ENCODE results near the gene MAGED2. TPM values are rescaled to one million over a fixed set of nuclear protein-coding genes. Genes with fewer than 3 reads are reported as not detected.
"Not testable (repeated sequence)": the region's sequence is repeated elsewhere in the genome, so short reads cannot be mapped to it uniquely, and the experiment has no call there.

The MAGED2 gene, protein sequence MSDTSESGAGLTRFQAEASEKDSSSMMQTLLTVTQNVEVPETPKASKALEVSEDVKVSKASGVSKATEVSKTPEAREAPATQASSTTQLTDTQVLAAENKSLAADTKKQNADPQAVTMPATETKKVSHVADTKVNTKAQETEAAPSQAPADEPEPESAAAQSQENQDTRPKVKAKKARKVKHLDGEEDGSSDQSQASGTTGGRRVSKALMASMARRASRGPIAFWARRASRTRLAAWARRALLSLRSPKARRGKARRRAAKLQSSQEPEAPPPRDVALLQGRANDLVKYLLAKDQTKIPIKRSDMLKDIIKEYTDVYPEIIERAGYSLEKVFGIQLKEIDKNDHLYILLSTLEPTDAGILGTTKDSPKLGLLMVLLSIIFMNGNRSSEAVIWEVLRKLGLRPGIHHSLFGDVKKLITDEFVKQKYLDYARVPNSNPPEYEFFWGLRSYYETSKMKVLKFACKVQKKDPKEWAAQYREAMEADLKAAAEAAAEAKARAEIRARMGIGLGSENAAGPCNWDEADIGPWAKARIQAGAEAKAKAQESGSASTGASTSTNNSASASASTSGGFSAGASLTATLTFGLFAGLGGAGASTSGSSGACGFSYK
- 141 TPM for polyA plus RNA-seq (2013, experiment 1 of 2)
- polyA plus RNA-seq (2013, experiment 2 of 2), result 142 TPM

DNA sequence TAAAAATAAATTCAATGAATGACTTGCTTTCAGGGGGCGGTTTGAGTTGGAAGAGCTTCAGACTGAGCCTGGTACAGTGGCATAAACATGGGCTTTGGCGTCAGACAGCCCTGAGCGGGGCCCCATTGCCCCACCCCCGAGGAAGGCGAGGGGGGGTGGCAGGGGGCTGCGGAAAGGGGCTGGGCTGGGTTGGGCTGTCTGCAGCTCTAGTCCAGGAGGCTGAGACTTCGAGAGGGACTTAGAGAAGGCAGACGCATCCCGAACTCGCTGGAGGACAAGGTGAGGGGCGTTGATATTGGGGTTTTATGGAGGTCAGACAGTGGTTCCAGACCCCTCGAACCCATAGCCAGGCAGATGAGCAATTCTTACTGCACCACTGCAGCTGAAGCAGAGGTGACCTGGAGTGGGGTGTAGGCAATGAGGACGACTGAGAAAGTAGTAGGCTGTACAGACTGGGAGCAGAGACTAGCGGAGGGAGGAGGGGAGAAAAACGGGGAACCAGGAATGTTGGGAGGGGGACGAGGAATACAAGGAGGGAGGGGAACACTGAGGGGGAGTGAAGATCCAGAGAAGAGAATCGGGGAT is at the start of gene MAGED2:
TSS of gene MAGED2 (plus strand) at position 222 of the 585 bp plus-strand sequence. CDS start 1,587 bp downstream, outside the sequence.
- Histone ChIP-seq H3K36me3 (replicated peaks in 1 of 2; ENCODE audit: control insufficient read depth in 2 of 2, insufficient read depth in 2 of 2, low read length in 2 of 2) (peaks cover 28 to 36% of the 10 kb centered on the region in 2 donors), H4K91ac (ENCODE audit: low read depth, low read length, poor library complexity) (no peak within 1 kb of the TSS), H3K27ac (replicated peaks; ENCODE audit: low read length) (peak within 1 kb of the TSS; percentile 98), H2AFZ (ENCODE audit: low read length) (peak within 1 kb of the TSS; percentile 45), H3K23ac (ENCODE audit: low read depth, low read length, poor library complexity) (no peak within 1 kb of the TSS), H3K4ac (ENCODE audit: low read length) (no peak within 1 kb of the TSS), H3K18ac (ENCODE audit: low read length) (peak within 1 kb of the TSS; percentile 96), H3K79me1 (ENCODE audit: low read depth, low read length) (peaks cover 3% of the 10 kb centered on the region), H2AK5ac (ENCODE audit: low read depth, low read length) (no peak within 1 kb of the TSS), H2BK5ac (ENCODE audit: low read length) (peak within 1 kb of the TSS; percentile 53), H3K4me3 (ENCODE audit: low read length in 2 of 2) (peak within 1 kb of the TSS; percentile 75 to 94), H4K8ac (ENCODE audit: low read depth, low read length) (no peak within 1 kb of the TSS), H3K27me3 (ENCODE audit: control insufficient read depth in 3 of 3, insufficient read depth in 3 of 3, low read depth in 1 of 3, low read length in 3 of 3) (peaks cover 0 to 23% (median 0%) of the 10 kb centered on the region in 3 experiments), H2BK12ac (ENCODE audit: low read length) (no peak within 1 kb of the TSS), H3K4me2 (ENCODE audit: insufficient read depth, low read length, poor library complexity, severe bottlenecking) (peak within 1 kb of the TSS; percentile 54), H3K14ac (ENCODE audit: low read length) (no peak within 1 kb of the TSS), H3K9ac (ENCODE audit: low read depth, low read length, poor library complexity) (peak within 1 kb of the TSS; percentile 90), H2BK15ac (ENCODE audit: low read length) (peak within 1 kb of the TSS; percentile 37), H3K9me3 (replicated peaks in 1 of 2; ENCODE audit: control insufficient read depth in 2 of 2, insufficient read depth in 1 of 2, low read depth in 1 of 2, low read length in 2 of 2) (no peaks in the 10 kb centered on the region), H3K4me1 (ENCODE audit: control insufficient read depth in 2 of 2, insufficient read depth in 1 of 2, low read depth in 1 of 2, low read length in 2 of 2) (peaks cover 0 to 2% of the 10 kb centered on the region in 2 donors), H2BK120ac (ENCODE audit: low read depth, low read length) (no peak within 1 kb of the TSS)
- WGBS, 2 donors (ENCODE audit: extremely low coverage in 2 of 2, insufficient read length in 2 of 2, insufficient replicate concordance in 1 of 2), result no CpG with 5 or more reads among the region's 17 CpGs
- DNase-seq (ENCODE audit: low spot score), result peak; percentile 6

DNA sequence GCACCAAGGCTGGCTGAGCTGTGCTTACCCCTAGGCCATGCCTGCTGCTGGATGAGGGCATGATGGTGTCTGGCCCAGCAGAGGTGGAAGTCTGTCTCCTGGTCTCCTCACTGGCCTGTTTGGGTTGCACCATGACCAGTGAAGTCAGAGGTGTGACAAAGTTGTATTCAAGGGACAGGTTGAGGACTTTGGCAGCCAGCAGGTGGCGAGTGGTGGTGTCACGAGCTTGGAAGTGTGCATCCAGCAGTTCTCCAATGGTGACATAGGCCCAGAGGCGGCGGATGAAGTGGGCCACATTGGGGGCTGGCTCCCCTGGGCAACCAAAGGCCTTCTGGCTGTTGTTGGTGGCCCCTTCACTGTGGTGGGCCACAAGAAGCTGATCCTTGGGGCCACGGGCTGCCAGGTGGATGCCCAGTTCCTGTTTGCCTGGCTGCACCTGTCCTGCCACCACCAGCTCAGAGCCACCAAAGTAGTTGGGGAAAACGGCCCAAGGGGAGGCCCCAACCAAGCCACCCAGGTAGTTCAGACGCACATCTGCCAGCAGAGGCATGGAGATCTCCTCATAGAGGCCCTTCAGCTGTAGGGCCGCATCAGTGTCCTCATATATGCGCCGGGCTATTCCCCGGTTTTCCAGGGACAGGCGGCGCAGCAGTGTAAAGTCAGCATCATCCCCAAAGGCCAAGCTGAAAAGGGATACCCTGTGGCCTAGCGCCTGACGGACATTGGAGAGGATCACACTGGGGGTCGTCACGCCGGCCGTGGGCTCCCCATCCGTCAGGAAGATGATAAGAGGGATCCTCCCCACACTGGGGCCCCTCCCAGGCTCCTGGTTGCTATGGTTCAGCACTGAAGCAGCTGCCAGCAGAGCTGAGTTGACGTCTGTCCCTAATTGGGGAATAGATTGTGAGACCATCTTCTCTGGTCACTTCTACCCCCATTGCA is 49.2 kb upstream of the MAGED2 start:
- no peak overlapping the region for H2BK120ac ChIP-seq (ENCODE audit: low read depth, low read length)
- no peak overlapping the region for H4K91ac ChIP-seq (ENCODE audit: low read depth, low read length, poor library complexity)
- H3K4me2 ChIP-seq (ENCODE audit: insufficient read depth, low read length, poor library complexity, severe bottlenecking), result no peak overlapping the region
- no peak overlapping the region for H2AK5ac ChIP-seq (ENCODE audit: low read depth, low read length)
- no peak overlapping the region for H2BK12ac ChIP-seq (ENCODE audit: low read length)
- H3K23ac ChIP-seq (ENCODE audit: low read depth, low read length, poor library complexity), result no peak overlapping the region
- H3K18ac ChIP-seq (ENCODE audit: low read length), result no peak overlapping the region
- no peak overlapping the region for H3K9ac ChIP-seq (ENCODE audit: low read depth, low read length, poor library complexity)
- H3K9me3 ChIP-seq (replicated peaks in 1 of 2; ENCODE audit: control insufficient read depth in 2 of 2, insufficient read depth in 1 of 2, low read depth in 1 of 2, low read length in 2 of 2), result no peaks in the 10 kb centered on the region
- no peak overlapping the region for H3K4ac ChIP-seq (ENCODE audit: low read length)
- WGBS, 2 donors (ENCODE audit: extremely low coverage in 2 of 2, insufficient read length in 2 of 2, insufficient replicate concordance in 1 of 2), result no CpG with 5 or more reads among the region's 21 CpGs
- H3K79me1 ChIP-seq (ENCODE audit: low read depth, low read length), result no peaks in the 10 kb centered on the region
- no peaks in the 10 kb centered on the region for H3K36me3 ChIP-seq (replicated peaks in 1 of 2; ENCODE audit: control insufficient read depth in 2 of 2, insufficient read depth in 2 of 2, low read length in 2 of 2)
- H3K27ac ChIP-seq (replicated peaks; ENCODE audit: low read length), result no peak overlapping the region
- H3K4me1 ChIP-seq (ENCODE audit: control insufficient read depth in 2 of 2, insufficient read depth in 1 of 2, low read depth in 1 of 2, low read length in 2 of 2), result no peaks in the 10 kb centered on the region
- no peak overlapping the region for H4K8ac ChIP-seq (ENCODE audit: low read depth, low read length)
- DNase-seq (ENCODE audit: low spot score), result no peak
- H3K27me3 ChIP-seq (ENCODE audit: control insufficient read depth in 3 of 3, insufficient read depth in 3 of 3, low read depth in 1 of 3, low read length in 3 of 3), result peaks cover 0 to 5% (median 0%) of the 10 kb centered on the region in 3 experiments
- no peak overlapping the region for H3K4me3 ChIP-seq (ENCODE audit: low read length in 2 of 2)
- H2BK15ac ChIP-seq (ENCODE audit: low read length), result no peak overlapping the region
- no peak overlapping the region for H2BK5ac ChIP-seq (ENCODE audit: low read length)
- peak overlapping the region; percentile 2 for H2AFZ ChIP-seq (ENCODE audit: low read length)
- no peak overlapping the region for H3K14ac ChIP-seq (ENCODE audit: low read length)

DNA sequence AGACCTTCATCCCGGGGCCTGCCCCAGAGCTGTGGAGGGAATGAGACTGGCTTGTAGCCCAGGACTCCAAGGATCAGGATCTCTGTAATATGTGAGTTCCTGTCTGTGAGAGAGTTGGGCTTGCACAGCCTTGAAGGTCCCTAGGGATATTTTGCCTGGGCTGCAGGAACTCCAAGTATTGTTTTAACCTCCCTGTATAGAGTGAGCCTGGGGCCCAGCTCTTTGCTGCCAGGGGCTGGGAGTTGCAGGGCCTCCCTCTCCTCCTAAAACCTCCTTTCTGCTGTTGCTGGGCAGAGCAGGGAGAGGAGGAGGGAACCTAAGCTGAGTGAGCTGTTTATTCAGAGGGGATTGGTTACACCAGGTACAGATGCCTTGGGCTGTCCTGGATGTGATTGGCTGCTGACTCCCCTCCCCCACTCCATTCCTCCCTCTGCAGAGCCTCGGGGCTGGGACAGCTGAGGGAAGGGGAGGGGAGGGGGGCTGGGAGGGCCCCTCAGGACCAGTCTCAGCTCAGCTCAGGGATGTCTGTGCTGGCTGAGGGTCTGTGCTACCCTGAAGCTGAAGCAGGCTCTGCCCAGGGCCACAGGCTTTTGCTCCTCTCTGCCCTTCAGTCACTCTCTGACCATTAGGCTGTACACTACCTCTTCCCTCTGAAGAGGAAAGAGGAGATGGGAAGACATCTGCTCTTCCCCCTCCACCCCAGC is 33.0 kb upstream of the MAGED2 start:
- H3K23ac ChIP-seq (ENCODE audit: low read depth, low read length, poor library complexity); H3K36me3 ChIP-seq (replicated peaks in 1 of 2; ENCODE audit: control insufficient read depth in 2 of 2, insufficient read depth in 2 of 2, low read length in 2 of 2); H4K8ac ChIP-seq (ENCODE audit: low read depth, low read length); H3K4me3 ChIP-seq (ENCODE audit: low read length in 2 of 2); H4K91ac ChIP-seq (ENCODE audit: low read depth, low read length, poor library complexity); H3K9me3 ChIP-seq (replicated peaks in 1 of 2; ENCODE audit: control insufficient read depth in 2 of 2, insufficient read depth in 1 of 2, low read depth in 1 of 2, low read length in 2 of 2); H3K9ac ChIP-seq (ENCODE audit: low read depth, low read length, poor library complexity); H3K79me1 ChIP-seq (ENCODE audit: low read depth, low read length); H2BK15ac ChIP-seq (ENCODE audit: low read length); H3K14ac ChIP-seq (ENCODE audit: low read length); H2AK5ac ChIP-seq (ENCODE audit: low read depth, low read length); H3K4me2 ChIP-seq (ENCODE audit: insufficient read depth, low read length, poor library complexity, severe bottlenecking); H2BK12ac ChIP-seq (ENCODE audit: low read length); H3K4ac ChIP-seq (ENCODE audit: low read length); H2BK120ac ChIP-seq (ENCODE audit: low read depth, low read length); H3K27me3 ChIP-seq (ENCODE audit: control insufficient read depth in 3 of 3, insufficient read depth in 3 of 3, low read depth in 1 of 3, low read length in 3 of 3): not testable (repeated sequence)
- Histone ChIP-seq H2AFZ (ENCODE audit: low read length) (peak overlapping the region; percentile 72), H2BK5ac (ENCODE audit: low read length) (peak overlapping the region; percentile 66), H3K4me1 (ENCODE audit: control insufficient read depth in 2 of 2, insufficient read depth in 1 of 2, low read depth in 1 of 2, low read length in 2 of 2) (peaks cover 13 to 26% of the 10 kb centered on the region in 2 donors), H3K18ac (ENCODE audit: low read length) (peak overlapping the region; percentile 57), H3K27ac (replicated peaks; ENCODE audit: low read length) (peak overlapping the region; percentile 99)
- peak; percentile 42 for DNase-seq (ENCODE audit: low spot score)
- WGBS, 2 donors (ENCODE audit: extremely low coverage in 2 of 2, insufficient read length in 2 of 2, insufficient replicate concordance in 1 of 2), result no CpG with 5 or more reads among the region's 2 CpGs
